Neuronal stem cell (in vitro differentiated cells): Measurements from ENCODE around the gene PLCB3.

ENCODE experiments used
- DNase-seq: peaks from one replicate; pipeline ENCODE4 v3.0.0-alpha.2; 2013; ENCODE audit warnings: low spot score
- H2AFZ ChIP-seq: one replicate; pipeline ENCODE4 v1.6.1; 2013; ENCODE audit warnings: mild to moderate bottlenecking, low read length, inconsistent platforms
- H2AK5ac ChIP-seq: 2 replicates; pipeline ENCODE4 v1.6.1; 2013; ENCODE audit warnings: low read depth, mild to moderate bottlenecking, inconsistent platforms, low read length, moderate library complexity, mixed read lengths
- H2BK120ac ChIP-seq: 2 replicates; pipeline ENCODE4 v1.6.1; 2013; ENCODE audit warnings: low read depth, mild to moderate bottlenecking, inconsistent platforms, low read length, moderate library complexity, mixed read lengths
- H2BK12ac ChIP-seq: one replicate; pipeline ENCODE4 v1.6.1; 2013; ENCODE audit warnings: low read length, inconsistent platforms
- H2BK15ac ChIP-seq: 2 replicates; pipeline ENCODE4 v1.6.1; 2013; ENCODE audit warnings: mild to moderate bottlenecking, low read length, inconsistent platforms, mixed read lengths
- H2BK5ac ChIP-seq: one replicate; pipeline ENCODE4 v1.6.1; 2013; ENCODE audit warnings: inconsistent platforms, mild to moderate bottlenecking, low read length, moderate library complexity
- H3K14ac ChIP-seq: one replicate; pipeline ENCODE4 v1.6.1; 2013; ENCODE audit warnings: low read length, inconsistent platforms
- H3K18ac ChIP-seq: 2 replicates; pipeline ENCODE4 v1.6.1; 2013; ENCODE audit warnings: low read length, inconsistent platforms
- H3K23ac ChIP-seq: 2 replicates; pipeline ENCODE4 v1.6.1; 2013; ENCODE audit warnings: low read depth, mild to moderate bottlenecking, mixed read lengths, low read length, inconsistent platforms; ENCODE audit not compliant: poor library complexity
- H3K27ac ChIP-seq: replicated peaks from 3 replicates; pipeline ENCODE4 v1.5.1; 2013; ENCODE audit warnings: low read length, inconsistent platforms
- H3K27me3 ChIP-seq, 3 experiments: 2 replicates each; pipeline ENCODE4 v1.6.1; 2013; ENCODE audit warnings: low read length in 3 of 3, mild to moderate bottlenecking in 2 of 3, inconsistent platforms in 1 of 3, low read depth in 1 of 3, mixed read lengths in 1 of 3, moderate library complexity in 1 of 3; ENCODE audit not compliant: control insufficient read depth in 3 of 3, insufficient read depth in 3 of 3
- H3K36me3 ChIP-seq, 2 donors: replicated peaks in 1 of 2; 2 replicates each; pipeline ENCODE4 v1.6.1; 2013; ENCODE audit warnings: low read length in 2 of 2; ENCODE audit not compliant: control insufficient read depth in 2 of 2, insufficient read depth in 2 of 2
- H3K4ac ChIP-seq: 2 replicates; pipeline ENCODE4 v1.6.1; 2013; ENCODE audit warnings: inconsistent platforms, mild to moderate bottlenecking, low read length, moderate library complexity
- H3K4me1 ChIP-seq, 2 donors: 1 replicate in 1 of 2; 2 replicates in 1 of 2; pipeline ENCODE4 v1.6.1; 2013; ENCODE audit warnings: low read length in 2 of 2, low read depth in 1 of 2; ENCODE audit not compliant: control insufficient read depth in 2 of 2, insufficient read depth in 1 of 2
- H3K4me2 ChIP-seq: one replicate; pipeline ENCODE4 v1.6.1; 2013; ENCODE audit warnings: mild to moderate bottlenecking, low read length, inconsistent platforms; ENCODE audit not compliant: insufficient read depth, poor library complexity, severe bottlenecking
- H3K4me3 ChIP-seq, 2 donors: 2 replicates each; pipeline ENCODE4 v1.5.1; 2013; ENCODE audit warnings: low read length in 2 of 2, mild to moderate bottlenecking in 2 of 2, inconsistent platforms in 1 of 2, moderate library complexity in 1 of 2
- H3K79me1 ChIP-seq: one replicate; pipeline ENCODE4 v1.6.1; 2013; ENCODE audit warnings: low read depth, mild to moderate bottlenecking, inconsistent platforms, low read length, moderate library complexity
- H3K9ac ChIP-seq: one replicate; pipeline ENCODE4 v1.6.1; 2013; ENCODE audit warnings: mild to moderate bottlenecking, low read depth, low read length, inconsistent platforms; ENCODE audit not compliant: poor library complexity
- H3K9me3 ChIP-seq, 2 donors: replicated peaks in 1 of 2; 2 replicates each; pipeline versions ENCODE3 to v1.6.1; 2013; ENCODE audit warnings: low read length in 2 of 2, mild to moderate bottlenecking in 2 of 2, inconsistent platforms in 1 of 2, low read depth in 1 of 2, mixed read lengths in 1 of 2, moderate library complexity in 1 of 2; ENCODE audit not compliant: control insufficient read depth in 2 of 2, insufficient read depth in 1 of 2
- H4K8ac ChIP-seq: one replicate; pipeline ENCODE4 v1.6.1; 2013; ENCODE audit warnings: low read depth, mild to moderate bottlenecking, inconsistent platforms, low read length, moderate library complexity
- H4K91ac ChIP-seq: one replicate; pipeline ENCODE4 v1.6.1; 2013; ENCODE audit warnings: low read length, low read depth, mild to moderate bottlenecking, inconsistent platforms; ENCODE audit not compliant: poor library complexity
- WGBS, 2 donors: extraction: QIAGEN DNeasy Blood & Tissue Kit; methylation state at CpG; one replicate each; pipeline ENCODE4 v1.1.7; 2013; ENCODE audit warnings: missing lambda C conversion rate in 2 of 2, mixed read lengths in 1 of 2; ENCODE audit not compliant: insufficient read length in 2 of 2, insufficient replicate concordance in 1 of 2; ENCODE audit errors: extremely low coverage in 2 of 2; 5-methylcytosine and 5-hydroxymethylcytosine counted together

PLCB3 gene

GRCh38 chr11:64210301-64211020 is 40.9 kb upstream of the PLCB3 start:
- Histone ChIP-seq H3K14ac (peak overlapping the region; percentile 56), H3K27me3 (no peaks in the 10 kb centered on the region), H3K18ac (no peak overlapping the region), H2BK12ac (no peak overlapping the region), H3K4ac (no peak overlapping the region), H2AK5ac (no peak overlapping the region), H3K9ac (no peak overlapping the region), H3K79me1 (peaks cover 2% of the 10 kb centered on the region), H2BK120ac (no peak overlapping the region), H3K36me3 (peaks cover 18 to 23% of the 10 kb centered on the region in 2 donors), H2BK15ac (peak overlapping the region; percentile 16), H4K8ac (no peak overlapping the region), H3K9me3 (peaks cover 0 to 1% of the 10 kb centered on the region in 2 donors), H3K27ac (no peak overlapping the region), H2AFZ (no peak overlapping the region), H3K23ac (no peak overlapping the region), H2BK5ac (no peak overlapping the region), H3K4me3 (no peak overlapping the region), H3K4me2 (no peak overlapping the region), H4K91ac (no peak overlapping the region), H3K4me1 (peaks cover 0 to 11% of the 10 kb centered on the region in 2 donors)
- no CpG with 5 or more reads among the region's 24 CpGs for WGBS, 2 donors
- DNase-seq, result no peak

- Histone ChIP-seq H3K27ac (no peak overlapping the region), H3K4me1 (peaks cover 0 to 11% of the 10 kb centered on the region in 2 donors), H3K9ac (no peak overlapping the region), H3K4ac (no peak overlapping the region), H3K4me2 (no peak overlapping the region), H3K14ac (no peak overlapping the region), H2AK5ac (no peak overlapping the region), H4K91ac (no peak overlapping the region), H3K27me3 (no peaks in the 10 kb centered on the region), H2BK15ac (no peak overlapping the region), H3K79me1 (peaks cover 2% of the 10 kb centered on the region), H4K8ac (no peak overlapping the region), H3K23ac (no peak overlapping the region), H3K18ac (no peak overlapping the region), H2AFZ (no peak overlapping the region), H2BK120ac (no peak overlapping the region), H2BK5ac (no peak overlapping the region), H3K4me3 (no peak overlapping the region), H3K36me3 (peaks cover 9 to 16% of the 10 kb centered on the region in 2 donors), H3K9me3 (peaks cover 0 to 1% of the 10 kb centered on the region in 2 donors), H2BK12ac (no peak overlapping the region)
- WGBS, 2 donors, result no CpG with 5 or more reads among the region's 30 CpGs
- no peak for DNase-seq
Measured at GRCh38 chr11:64211181-64211872, 40.0 kb upstream of the PLCB3 start.

- Histone ChIP-seq H3K4ac (peak overlapping the region; percentile 76), H4K91ac (no peak overlapping the region), H2BK5ac (peak overlapping the region; percentile 24), H3K27me3 (no peaks in the 10 kb centered on the region), H2AFZ (no peak overlapping the region), H3K79me1 (peaks cover 2% of the 10 kb centered on the region), H4K8ac (no peak overlapping the region), H3K9me3 (no peaks in the 10 kb centered on the region), H2AK5ac (no peak overlapping the region), H3K9ac (no peak overlapping the region), H3K14ac (no peak overlapping the region), H3K4me3 (no peak overlapping the region), H2BK15ac (no peak overlapping the region), H3K23ac (no peak overlapping the region), H3K36me3 (peaks cover 4 to 7% of the 10 kb centered on the region in 2 donors), H3K18ac (no peak overlapping the region), H2BK120ac (no peak overlapping the region), H3K27ac (no peak overlapping the region), H2BK12ac (no peak overlapping the region), H3K4me1 (no peaks in the 10 kb centered on the region), H3K4me2 (no peak overlapping the region)
- WGBS, 2 donors, result no CpG with 5 or more reads among the region's 6 CpGs
- no peak for DNase-seq
Measured at GRCh38 chr11:64216879-64217278, 34.5 kb upstream of the PLCB3 start.

GRCh38 chr11:64218628-64219353 is 32.5 kb upstream of the PLCB3 start:
- Histone ChIP-seq H2BK15ac (no peak overlapping the region), H2BK12ac (no peak overlapping the region), H4K8ac (no peak overlapping the region), H2AFZ (no peak overlapping the region), H3K14ac (no peak overlapping the region), H3K23ac (peak overlapping the region; percentile 60), H3K27me3 (no peaks in the 10 kb centered on the region), H3K27ac (no peak overlapping the region), H2BK120ac (no peak overlapping the region), H3K4me1 (no peaks in the 10 kb centered on the region), H3K9me3 (no peaks in the 10 kb centered on the region), H3K36me3 (peaks cover 8 to 19% of the 10 kb centered on the region in 2 donors), H3K9ac (peak overlapping the region; percentile 9), H4K91ac (no peak overlapping the region), H3K4me2 (no peak overlapping the region), H3K79me1 (peaks cover 4% of the 10 kb centered on the region), H3K4ac (no peak overlapping the region), H2AK5ac (no peak overlapping the region), H3K4me3 (no peak overlapping the region), H2BK5ac (no peak overlapping the region), H3K18ac (peak overlapping the region; percentile 2)
- no CpG with 5 or more reads among the region's 11 CpGs for WGBS, 2 donors
- no peak for DNase-seq
